AG08396 (cell line): ENCODE measurements around the gene KIAA1671.

Experiments used
- DNase-seq: peaks from one replicate; pipeline ENCODE4 v3.0.0; 2012; ENCODE audit warnings: low spot score, mixed read lengths

The KIAA1671 gene

DNA sequence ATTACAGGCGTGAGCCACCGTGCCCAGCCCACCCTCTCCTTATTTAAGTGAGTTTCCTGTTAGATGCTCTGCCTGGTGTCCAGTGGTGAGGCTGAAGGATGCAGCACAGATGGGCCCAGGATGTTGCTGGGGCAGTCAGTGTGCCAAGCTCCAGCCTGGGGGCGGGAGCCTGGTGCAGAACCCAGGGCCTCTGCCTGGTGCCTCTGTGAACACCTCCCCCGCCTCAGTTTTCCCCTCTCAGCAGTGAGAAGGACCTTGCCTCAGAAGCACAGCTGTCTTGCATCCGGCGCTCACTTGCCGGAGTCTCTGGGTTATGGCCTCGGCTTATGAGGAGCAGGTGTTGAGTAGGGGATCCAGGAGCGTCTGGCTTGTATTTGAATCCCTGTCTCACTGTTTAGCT is 116.2 kb downstream of the KIAA1671 start:
- DNase-seq = no peak

DNA sequence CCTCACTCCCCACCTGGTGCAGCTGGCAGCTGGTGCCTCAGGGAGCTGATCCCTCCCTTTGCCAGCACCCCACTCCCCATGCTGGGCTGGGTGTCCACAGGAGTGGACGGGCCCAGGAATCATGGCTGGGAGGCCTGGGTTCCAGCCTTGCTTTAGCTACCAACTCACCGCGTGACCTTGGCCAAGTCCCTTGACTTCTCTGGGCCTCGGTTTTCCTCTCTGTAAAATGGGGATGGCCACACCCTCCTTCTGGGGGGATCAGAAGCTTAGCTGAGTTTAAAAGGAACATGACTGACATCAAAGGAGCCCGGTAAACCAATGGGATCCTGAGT is 116.9 kb downstream of the KIAA1671 start:
- DNase-seq = no peak

DNA sequence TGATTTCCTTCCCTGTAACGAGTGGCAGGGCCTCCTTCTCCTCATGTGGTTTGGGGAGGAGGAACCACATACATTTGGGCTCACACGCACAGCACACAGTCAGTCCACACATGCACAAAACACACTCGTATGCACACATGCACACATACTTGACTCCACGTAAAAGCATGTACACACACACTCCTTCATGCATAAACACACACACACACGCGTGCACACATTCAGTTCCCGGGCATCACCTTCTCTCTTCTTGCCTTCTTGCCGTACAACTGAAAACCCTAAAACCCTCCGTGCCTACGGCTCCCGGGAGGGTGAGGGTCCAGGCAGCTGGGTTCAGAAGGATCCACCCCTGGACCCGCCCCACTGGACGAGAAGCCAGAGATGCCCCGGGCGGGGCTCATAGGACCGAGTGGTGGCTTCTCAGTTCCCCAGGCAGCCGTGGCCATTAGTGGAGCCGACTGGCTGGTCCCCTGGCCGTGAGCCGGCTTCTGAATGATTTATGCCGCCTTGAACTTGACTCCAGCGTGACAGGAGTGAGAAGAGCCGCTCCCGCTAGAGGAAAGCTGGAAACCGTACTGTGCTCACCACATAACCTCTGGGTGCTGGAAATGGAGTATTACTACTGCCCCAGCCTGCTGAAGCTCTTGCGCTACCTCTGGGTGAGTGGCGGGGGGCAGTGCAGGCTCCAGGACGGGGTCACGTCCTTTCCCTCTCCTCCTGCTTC is 117.4 kb downstream of the KIAA1671 start:
- no peak for DNase-seq

DNA sequence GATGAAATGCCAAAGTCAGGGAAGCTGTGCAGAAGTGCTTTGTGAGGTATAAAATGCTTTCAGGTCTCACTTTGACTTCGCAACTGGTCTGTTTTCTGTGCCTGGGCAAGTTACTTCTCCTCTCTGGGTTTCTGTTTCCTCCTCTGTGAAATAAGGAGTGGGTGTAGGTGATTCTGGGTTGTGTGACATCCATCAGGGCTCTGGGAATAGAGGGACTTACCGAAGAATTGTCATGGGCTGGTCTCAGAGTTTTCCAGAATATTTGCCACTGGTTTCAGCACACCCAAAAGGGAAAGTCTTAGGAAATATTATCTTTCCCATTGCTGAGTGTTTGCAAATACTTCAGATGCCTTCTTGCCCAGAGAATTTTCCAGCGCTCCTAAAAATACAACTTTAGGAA is 118.4 kb downstream of the KIAA1671 start:
- DNase-seq = no peak

DNA sequence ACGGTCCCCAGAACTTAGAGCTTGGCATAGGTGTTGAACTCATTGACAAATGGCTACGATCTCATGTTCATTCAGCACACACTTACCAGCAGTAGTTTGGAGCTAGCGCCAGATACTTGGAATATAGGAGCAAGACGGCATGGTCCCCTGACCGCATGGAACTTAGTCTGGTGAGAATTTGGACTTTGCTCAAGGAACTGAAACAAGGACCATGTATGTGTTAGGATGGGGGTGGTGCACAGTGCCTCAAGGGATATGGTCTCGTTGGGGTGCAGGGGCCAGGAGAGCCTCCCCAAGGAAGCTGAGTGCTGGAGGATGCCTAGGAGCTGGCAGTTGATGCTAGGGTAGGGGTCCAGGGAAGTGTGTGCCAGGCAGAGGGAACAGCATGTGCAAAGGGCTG is 119.2 kb downstream of the KIAA1671 start:
- DNase-seq = no peak

DNA sequence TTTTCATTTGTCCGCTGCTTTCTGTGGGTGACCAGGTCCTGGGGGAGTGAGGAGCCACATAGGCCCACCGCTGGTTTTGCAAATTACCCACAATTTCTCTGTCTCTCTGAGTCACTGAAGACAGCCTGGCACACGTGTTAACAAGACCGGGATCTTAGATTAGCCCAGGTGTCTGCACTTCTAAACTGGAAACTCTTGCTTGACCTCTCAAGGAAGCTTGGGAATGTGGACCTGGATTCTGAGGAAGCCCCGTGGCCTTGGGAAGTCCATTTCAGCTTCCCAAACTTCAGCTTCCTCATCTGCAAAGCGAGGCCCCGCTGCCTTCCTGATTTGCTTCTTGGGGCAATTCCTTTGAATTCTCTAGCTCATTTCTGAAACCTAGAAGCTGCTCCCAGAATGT is 119.9 kb downstream of the KIAA1671 start:
- DNase-seq = no peak

DNA sequence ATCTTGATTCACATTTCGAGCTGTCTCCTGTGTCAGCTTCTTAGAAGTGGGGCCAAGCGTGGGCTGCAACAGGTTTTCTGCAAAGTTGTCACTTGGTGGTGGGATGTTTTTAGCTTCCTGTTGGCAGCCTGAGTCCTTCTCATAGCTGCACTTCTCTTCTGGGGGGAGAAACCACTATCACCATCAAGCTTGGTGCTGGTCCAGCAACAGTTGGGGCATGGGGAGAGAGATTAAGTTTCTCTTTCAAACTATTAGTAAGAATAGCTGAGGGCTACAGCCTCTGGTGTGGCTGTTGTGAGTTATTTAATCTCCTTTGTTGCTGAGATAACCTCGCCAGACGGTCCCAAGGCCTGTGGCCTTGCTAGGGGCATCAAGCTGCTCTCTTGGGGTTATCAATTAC is 123.8 kb downstream of the KIAA1671 start:
- no peak for DNase-seq

DNA sequence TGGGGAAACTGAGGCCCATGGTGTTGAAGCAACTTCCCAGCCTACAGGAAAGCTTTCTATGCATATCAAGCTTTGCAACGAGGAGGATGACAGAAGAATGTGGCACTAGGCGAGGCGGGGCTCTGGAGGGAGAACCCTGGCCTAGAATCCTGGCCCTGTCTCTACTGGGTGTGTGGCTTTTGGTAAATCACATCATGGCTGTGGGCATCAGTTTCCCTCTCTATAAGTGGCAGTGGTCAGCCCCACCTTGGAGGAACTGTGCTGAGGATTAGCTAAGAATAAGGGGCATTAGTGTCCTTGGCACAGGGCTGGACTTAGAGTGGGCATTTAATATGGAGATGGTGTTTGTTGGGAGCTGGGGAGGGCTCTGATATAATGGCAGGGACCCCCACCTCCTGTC is 124.5 kb downstream of the KIAA1671 start:
- DNase-seq = no peak

DNA sequence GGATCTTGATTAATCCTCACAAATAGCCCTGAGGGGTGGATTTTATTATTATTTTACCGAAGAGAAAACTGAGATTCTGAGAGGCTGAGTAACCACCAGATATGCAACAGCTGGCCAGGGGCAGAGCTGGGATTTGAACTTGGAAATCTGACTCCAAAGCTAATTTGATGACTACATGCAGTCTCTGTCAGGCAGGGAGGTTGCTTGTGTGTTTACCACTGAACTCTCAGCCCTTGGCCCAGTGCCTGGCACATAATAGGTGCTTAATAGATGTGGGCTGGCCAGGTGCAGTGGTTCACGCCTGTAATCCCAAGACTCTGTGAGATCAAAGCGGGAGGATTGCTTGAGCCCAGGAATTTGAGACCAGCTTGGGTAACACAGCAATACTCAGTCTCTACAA is 125.4 kb downstream of the KIAA1671 start:
- no peak for DNase-seq

DNA sequence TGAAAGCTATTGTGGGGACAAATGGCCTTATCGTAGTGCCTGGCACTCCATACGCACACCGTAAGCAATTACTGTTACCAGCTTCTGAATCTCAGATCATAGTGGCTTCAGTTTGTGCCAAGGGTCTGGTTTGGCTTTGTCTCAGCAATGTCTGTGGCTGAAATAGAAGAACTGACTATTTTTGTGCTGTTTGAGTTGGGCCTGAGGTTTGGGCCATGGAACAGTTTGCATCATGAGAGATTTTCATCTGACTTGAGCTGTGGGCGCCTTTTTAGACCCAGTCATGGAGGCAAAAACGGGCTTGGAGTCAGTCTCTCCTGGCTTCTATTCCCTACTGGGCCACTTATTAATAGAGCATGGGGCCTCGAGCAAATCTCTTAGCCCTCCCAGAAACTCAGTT is 126.1 kb downstream of the KIAA1671 start:
- DNase-seq = no peak

DNA sequence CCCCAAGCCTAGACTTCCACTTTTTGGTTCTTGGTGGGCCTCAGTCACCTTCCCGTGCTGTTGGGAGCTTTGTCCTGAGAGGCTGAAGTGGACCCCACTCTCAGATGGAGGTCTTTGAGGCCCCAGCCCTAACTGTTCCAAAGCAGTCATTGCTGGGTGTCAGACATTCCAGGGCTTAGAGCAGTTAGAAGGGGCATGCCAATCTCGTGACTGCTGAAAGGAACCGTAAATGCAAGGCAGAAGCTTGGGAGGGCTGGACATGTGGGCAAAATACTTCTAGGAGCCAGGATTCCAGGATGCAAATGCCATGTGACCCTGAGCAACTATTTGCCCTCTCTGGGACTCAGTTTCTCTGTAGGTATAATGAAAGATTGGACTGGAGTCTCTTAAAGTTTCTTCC is 128.3 kb downstream of the KIAA1671 start:
- no peak for DNase-seq

DNA sequence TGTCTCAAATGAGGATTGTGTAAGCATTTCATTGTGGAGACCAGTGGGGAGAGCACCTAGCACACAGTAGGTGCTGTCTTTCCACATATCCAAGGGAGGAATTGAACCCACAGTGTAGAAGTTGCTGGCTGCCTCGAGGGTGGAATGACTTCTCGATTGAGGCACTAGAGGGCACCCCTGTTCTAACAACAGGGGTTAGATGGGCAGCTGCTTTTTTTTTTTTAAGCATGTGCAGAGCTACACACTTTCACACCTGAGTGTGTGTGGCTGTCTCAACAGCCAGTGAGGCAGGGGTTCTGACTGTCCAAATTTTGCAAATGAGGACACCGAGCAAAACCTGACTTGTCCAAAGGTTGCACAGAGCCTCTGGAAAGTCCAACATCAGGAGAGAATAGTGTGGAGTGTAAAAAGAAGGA is 128.9 kb downstream of the KIAA1671 start:
- peak; percentile 34 for DNase-seq

DNA sequence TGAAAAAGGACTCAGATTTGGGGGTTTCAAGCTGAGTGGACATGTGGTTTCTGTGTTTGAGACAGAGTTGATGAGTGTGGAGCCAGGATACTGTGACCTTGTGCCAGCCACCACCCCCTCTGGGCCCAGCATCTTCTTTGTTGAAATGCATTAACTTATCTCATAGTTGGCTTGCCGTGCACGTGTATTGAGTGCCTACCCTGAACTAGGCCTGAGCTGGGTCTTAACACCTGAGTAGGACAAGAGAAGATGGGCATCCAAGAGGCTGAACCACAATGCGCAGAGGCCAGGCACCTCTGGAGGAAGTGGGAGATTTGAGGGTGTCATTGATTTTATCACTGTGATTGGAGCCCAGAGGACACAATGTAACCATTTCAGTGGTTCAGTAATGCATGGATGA is 129.6 kb downstream of the KIAA1671 start:
- no peak for DNase-seq

DNA sequence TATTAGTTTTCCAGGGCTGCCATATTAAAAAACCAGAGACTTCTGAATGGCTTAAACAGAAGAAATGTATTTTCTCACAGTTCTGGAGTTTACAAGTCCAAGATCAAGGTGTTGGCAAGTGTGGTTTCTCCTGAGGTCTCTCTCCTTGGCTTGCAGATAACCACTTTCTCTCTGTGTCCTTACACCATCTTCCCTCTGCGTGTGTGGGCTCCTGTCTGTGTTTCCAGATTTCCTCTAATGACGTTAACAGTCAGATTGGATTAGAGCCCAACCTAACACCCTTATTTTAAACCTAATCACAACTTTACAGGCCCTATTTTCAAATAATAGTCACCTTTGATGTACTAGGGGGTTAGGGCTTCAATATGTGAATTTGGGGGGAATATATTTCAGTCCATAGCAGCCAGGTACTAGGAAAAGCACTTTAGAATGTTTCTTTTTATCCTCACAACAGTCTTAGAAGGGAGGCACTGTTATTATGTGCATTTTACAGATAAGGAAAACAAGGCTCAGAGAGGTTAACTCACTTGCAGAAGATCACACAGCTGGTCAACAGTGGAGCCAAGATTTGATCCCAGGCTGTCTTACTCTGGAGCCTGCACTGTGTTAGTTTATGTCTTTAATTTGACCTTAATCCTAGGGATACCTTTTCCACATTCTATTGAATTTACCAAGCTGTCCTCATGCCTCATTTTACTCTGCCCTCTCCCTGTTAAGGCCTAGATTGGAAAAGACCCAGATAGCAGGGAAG is 130.7 kb downstream of the KIAA1671 start:
- DNase-seq = no peak

DNA sequence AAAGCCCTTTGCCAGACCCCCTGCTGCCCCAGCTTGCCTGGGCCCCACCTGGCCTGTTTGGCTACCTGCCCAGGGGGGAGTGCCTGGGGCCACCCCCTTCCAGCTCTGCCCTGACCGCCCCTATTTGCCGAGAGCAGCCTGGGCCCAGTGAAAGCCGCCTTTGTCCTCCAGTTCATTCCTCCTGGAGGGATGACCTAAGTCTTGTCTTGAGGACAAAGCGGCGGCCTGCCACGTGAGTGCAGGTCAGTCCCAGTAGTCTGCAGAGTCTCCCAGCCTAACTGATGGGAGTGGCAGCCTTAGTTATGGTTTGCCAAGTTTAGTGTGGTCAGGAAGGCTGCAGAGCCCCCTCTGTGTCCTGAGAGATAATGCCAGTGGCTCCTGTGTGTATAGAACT is 131.3 kb downstream of the KIAA1671 start:
- DNase-seq = no peak

DNA sequence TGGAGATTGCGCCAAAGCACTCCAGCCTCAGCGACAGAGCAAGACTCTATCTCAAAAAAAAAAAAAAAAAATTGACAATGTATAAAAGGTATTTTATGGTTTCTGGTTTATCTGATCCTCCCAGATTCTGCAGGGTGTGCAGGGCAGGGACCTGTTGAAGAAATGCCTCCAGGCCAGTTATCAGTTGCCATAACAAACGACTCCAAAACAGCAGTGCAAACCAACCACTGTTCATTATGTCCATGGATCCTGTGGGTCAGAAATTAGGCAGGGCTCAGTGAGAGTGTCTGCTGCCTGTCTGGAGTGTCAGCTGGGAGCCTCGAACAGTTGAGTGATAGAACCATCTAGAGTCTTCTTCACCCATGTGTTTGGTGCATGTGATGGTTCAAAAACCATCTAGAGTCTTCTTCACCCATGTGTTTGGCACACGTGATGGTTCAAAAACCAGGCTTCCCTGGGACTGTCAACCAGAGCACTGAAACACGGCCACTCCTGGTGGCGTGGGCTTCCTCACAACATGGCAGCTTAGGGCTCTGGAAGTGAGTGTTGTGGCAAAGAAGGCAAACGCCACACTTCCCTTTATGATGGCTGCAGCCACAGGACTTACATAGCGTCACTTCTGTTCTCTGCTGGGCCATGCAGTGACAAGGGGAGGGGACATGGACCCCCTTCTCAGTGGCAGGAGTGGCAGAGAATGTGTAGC is 132.0 kb downstream of the KIAA1671 start:
- DNase-seq = no peak

DNA sequence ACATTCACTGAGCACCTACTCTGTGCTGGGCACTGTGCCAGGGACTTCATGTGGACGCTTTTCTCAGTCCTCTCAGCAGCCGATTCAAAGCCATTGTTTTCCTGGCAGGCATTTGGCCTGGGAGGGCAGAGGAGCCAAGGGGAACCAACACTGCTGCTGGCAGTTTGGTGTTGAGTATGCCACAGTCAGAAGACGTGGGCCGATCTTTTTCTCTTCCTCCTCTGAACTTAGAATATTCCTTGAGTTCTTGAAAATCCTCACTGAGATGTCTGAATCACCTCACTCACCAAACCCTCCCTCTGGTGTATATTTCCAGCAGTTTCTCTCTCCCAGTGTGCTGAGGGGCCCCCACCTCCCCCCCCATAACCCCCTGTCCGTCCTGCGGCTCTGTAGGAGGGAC is 132.6 kb downstream of the KIAA1671 start:
- no peak for DNase-seq

DNA sequence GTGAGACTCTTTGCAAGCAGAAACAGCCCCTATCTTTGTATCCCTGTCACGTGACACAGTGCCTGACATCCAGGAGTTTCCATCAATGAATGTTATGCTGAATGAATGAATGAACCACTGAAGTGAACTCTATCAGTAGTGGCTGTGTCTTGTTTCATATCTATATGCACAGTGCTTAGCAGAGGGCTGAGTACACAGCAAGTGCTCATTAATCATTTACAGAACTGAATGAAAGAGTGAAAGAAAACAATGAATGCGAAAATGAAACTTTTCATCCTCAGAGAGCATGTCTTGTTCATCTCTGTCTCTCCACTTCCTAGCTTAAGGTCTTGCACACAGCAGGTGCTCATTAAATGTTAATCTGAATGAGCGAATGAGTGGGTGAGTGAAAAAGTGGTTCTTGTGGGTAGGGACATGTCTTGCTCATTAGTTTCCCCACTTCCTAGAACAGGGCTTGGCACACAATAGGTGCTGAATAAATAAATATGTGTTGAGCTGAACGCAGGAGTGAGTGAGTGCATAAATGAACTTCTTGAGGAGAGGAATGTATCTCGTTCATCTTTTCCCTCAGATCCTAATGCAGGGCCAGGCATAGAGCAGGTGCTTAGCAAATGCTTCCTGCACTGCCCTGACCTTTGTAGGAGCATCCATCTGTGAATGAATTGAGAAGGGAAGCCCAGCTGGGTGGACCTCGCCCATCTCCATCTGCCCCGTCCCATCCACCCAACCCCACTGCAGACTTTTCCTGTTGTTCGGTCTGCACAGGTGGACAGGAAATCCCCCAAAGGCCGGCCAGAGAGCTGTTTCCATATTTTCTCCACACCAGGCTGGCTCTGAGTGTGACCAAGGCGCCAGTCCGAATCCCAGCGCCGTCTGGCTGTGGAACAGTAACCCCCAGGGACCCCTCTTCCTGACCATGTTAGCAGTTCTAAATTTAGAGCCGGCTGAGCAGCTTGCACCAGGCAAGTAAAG is 133.7 kb downstream of the KIAA1671 start:
- no peak for DNase-seq

DNA sequence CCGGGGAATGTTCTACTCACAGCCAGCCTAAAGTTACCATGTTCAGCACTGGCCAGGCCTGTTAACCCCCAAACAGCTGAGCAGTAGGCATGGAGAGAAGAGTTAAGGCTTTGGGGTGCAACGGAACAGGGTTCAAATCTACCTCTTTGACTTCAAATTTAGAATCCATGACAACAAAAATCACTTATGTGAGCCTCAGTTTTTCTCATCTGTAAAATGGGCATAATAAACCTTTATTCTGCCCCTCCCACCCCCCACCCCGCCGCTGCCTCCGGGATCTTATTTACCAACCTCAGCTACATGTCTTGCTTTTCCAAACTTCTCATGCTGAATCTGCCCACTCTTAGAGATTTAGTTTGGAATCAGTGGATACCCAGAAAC is 134.4 kb downstream of the KIAA1671 start:
- DNase-seq = no peak

DNA sequence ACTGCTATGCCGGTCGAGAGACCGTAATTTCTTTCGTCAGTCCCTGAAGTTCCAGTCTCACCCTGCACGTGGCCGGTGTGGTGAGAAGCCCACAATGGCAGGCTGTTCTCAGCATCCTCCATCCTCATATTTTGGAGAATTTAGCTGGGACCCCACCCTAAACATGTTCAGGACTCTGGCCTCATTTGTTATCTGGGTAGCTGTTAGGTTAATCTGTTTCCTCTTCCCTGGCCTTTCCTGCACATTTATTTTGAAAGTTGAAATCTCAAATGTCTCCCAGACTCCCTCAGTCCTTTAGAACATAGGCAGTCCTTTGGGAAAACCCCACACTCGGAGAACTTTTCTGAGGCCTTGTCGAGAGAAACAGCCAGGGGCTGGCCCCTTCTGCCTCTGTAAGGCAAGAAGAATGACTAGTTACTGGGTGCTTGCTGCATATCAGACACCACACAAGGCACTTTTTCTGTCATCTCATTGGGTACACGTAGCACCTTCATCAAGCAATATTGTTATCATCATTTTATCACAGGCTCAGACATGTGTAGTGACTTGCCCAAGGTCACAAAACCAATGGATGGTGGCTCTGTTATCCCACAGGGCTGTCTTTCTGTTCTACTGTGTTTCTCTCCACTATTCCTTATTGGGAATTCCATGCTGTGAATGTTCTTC is 137.8 kb downstream of the KIAA1671 start:
- DNase-seq = no peak

DNA sequence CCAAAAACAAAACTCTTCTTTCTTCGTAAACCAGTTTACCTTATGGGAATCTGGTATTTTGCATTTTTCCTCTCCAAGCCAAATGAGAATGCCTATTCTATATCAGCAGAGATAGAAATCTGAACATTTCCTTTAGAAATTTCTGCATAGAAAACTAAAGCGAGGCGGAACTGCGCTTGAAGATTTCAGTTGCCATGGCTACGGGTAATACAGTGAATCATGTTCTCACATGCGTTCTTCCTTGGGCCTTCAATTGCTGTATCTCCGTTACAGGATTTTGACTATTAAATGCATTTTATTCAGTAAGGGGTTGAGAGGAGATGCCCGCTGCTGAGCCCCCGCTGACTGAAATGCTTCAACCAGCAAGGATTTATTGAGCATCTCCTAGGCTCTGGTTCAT is 138.9 kb downstream of the KIAA1671 start:
- DNase-seq = no peak

DNA sequence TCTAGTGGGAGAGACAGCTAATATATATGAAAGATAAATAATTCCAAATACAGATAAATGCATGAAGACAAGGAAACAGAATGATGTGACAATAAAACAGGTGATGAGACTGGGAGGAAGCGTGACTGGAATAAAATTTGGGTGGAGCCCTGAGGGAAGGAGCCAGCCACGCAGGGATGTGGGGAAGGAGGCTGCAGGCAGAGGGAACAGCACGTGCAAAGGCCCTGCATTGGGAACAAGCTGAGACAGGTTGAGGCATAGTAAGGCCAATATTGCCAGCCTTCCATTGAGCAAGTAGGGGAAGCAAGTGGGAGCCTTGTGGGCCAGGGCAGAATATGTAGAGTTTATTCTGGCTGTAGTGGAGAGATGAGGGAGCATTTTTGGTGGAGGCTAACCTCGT is 139.6 kb downstream of the KIAA1671 start:
- no peak for DNase-seq
